Mammary epithelial cell (primary cell): ENCODE data around the gene TAPBPL.
"Not testable (repeated sequence)": the region's sequence is repeated elsewhere in the genome, so short reads cannot be mapped to it uniquely, and the experiment has no call there.

ENCODE experiments used
- EZH2 ChIP-seq: IDR thresholded peaks from 2 replicates; pipeline ENCODE4 v1.6.1; 2012; ENCODE audit warnings: low read length, inconsistent platforms, borderline replicate concordance
- TF ChIP-seq, protein P1 (sequence below), 2 donors: IDR thresholded peaks in 1 of 2; conservative IDR thresholded peaks in 1 of 2; 2 replicates each; pipeline ENCODE4 v1.5.1; 2011 to 2012; ENCODE audit warnings: inconsistent platforms in 2 of 2, low read length in 2 of 2, mild to moderate bottlenecking in 2 of 2, control low read depth in 1 of 2, low read depth in 1 of 2; ENCODE audit not compliant: insufficient read depth in 1 of 2; ENCODE audit errors: extremely low read depth in 1 of 2

DNA sequence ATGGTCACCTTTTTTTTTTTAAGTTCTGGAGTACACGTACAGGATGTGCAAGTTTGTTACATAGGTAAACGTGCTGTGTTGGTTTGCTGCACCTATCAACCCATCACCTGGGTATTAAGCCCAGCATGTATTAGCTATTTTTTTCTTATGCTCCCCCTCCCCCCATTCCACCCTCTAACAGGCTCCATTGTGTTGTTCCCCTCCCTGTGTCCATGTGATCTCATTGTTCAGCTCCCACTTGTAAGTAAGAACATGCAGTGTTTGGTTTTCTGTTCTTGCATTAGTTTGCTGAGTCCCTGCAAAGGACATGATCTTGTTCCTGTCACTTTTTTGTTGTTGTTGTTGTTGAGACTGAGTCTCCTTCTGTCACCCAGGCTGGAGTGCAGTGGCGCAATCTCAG is 45.4 kb downstream of the TAPBPL start:
- TF ChIP-seq, protein P1, sequence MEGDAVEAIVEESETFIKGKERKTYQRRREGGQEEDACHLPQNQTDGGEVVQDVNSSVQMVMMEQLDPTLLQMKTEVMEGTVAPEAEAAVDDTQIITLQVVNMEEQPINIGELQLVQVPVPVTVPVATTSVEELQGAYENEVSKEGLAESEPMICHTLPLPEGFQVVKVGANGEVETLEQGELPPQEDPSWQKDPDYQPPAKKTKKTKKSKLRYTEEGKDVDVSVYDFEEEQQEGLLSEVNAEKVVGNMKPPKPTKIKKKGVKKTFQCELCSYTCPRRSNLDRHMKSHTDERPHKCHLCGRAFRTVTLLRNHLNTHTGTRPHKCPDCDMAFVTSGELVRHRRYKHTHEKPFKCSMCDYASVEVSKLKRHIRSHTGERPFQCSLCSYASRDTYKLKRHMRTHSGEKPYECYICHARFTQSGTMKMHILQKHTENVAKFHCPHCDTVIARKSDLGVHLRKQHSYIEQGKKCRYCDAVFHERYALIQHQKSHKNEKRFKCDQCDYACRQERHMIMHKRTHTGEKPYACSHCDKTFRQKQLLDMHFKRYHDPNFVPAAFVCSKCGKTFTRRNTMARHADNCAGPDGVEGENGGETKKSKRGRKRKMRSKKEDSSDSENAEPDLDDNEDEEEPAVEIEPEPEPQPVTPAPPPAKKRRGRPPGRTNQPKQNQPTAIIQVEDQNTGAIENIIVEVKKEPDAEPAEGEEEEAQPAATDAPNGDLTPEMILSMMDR (conservative IDR thresholded peaks at IDR 0.05 in 1 of 2, IDR thresholded peaks at IDR 0.05 in 1 of 2; ENCODE audit: extremely low read depth in 1 of 2, insufficient read depth in 1 of 2, low read depth in 1 of 2, low read length in 2 of 2): not testable (repeated sequence)
- TF ChIP-seq EZH2: not testable (repeated sequence)
